NCI-H345 treated with DMSO at 0.1 percent for 48 hours (cell line): ENCODE results near the gene SLC2A6.

Experiments
- DNase-seq: peaks from one replicate; lab custom pipeline; 2025; ENCODE audit not compliant: unreplicated experiment; lab: John Stamatoyannopoulos, UW

SLC2A6 gene

DNA sequence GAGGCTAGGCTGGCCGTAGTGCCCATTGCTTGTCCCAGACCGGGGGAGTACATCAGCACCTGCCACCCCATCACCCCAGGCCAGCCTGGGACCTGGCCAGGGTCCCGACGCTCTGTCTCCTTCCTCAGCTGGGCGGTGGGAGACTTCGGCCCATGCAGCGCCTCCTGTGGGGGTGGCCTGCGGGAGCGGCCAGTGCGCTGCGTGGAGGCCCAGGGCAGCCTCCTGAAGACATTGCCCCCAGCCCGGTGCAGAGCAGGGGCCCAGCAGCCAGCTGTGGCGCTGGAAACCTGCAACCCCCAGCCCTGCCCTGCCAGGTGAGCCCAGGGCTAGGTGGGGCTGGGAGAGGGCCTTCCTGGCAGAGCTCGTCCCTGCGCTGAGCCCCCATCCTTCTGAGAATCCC lies 35.7 kb downstream of the SLC2A6 start:
- no peak for DNase-seq

DNA sequence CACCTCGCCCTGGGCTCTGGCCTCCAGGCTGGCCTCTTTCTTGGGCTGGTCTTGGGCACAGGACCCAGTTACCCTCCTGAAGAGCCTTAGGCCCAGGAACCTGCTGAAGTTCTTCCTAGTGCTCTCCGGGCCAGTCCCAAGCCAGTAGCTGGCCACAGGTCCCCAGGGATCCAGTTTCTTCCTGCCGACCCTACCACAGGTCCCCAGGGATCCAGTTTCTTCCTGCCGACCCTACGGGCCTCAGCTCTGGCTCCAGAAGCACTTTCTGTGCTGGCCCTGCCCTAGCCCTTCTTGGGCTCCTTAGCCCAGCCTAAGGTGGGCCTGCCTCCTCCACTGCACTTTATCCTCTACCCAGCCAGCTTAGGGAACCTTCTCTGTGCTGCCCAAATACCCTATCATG lies 37.3 kb downstream of the SLC2A6 start:
- no peak for DNase-seq

DNA sequence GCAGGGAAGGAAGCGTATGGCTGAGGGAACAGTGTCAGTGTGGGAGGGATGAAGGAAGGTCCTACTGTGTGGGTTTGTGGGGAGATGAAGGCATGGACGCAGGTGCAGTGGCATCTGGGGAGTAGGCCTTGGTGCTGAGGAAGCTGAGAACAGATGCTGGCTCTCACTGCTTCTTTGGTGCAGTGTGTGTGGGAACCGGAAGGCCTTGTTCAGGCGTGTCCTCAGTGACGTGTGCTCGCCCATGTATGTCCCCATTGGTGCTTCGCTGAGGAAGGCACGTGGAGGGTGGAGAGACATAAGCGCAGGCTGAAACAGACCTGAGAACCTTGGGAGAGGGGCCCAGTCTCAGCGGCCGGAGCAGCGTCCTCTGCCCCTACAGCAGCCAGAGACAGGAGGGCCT lies 38.0 kb downstream of the SLC2A6 start:
- DNase-seq = no peak

DNA sequence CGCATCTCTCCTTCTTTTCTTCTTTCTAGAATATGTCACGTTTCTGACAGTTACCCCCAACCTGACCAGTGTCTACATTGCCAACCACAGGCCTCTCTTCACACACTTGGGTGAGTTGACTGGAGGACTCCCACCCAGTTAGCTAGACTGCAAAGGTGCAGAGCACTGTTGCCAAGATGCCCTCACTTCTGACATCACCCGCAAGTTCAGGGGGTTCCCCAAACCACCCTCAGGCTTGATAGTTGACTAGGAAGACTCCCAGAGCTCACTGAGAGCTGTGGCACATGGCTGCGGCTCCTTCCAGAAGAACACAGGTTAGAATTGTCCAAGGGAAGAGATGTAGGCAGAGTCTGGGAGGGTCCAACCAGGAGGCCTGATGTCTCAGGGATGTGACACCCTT lies 39.6 kb downstream of the SLC2A6 start:
- DNase-seq = no peak

DNA sequence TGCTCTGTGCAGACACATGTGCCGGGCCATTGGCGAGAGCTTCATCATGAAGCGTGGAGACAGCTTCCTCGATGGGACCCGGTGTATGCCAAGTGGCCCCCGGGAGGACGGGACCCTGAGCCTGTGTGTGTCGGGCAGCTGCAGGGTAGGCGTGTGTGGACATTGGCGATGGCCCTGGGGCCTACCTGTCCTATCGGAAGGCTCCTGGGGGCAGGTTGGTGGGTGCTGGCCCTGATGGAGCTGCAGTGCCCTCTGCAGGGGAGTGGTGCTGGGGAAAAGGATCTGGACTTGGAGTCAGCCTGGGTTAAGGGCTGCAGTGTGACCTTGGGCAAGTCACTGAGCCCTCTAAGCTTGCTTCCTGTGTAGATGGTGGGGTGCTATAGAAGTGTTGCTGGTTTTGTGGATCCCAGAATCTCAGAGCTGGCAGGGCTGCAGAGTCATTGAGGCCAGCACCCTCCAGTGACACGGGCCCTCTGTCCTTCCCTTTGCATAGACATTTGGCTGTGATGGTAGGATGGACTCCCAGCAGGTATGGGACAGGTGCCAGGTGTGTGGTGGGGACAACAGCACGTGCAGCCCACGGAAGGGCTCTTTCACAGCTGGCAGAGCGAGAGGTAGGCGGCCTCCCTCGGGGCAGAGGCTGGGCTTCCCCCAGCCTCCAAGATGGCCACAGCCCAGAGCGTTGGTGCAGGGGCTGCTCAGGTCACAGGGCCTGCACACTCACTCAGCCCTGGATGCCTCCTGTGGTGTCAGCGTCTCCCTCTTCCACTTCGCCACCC lies 41.0 kb downstream of the SLC2A6 start:
- DNase-seq = no peak

DNA sequence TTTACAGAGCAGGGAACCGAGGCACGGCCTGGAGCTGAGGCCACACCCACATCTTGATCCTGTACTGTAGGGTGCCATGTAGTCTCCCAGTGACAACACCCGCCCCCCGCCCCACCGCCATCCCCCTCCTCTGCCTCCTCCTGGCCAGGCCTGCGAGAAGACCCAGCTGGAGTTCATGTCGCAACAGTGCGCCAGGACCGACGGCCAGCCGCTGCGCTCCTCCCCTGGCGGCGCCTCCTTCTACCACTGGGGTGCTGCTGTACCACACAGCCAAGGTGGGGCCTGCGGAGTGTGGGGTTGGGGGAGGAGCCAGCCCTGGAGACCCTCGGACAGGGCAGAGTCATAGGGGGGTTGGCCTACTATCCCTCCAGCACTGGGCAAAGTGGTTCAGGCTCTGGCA lies 42.2 kb downstream of the SLC2A6 start:
- no peak for DNase-seq

DNA sequence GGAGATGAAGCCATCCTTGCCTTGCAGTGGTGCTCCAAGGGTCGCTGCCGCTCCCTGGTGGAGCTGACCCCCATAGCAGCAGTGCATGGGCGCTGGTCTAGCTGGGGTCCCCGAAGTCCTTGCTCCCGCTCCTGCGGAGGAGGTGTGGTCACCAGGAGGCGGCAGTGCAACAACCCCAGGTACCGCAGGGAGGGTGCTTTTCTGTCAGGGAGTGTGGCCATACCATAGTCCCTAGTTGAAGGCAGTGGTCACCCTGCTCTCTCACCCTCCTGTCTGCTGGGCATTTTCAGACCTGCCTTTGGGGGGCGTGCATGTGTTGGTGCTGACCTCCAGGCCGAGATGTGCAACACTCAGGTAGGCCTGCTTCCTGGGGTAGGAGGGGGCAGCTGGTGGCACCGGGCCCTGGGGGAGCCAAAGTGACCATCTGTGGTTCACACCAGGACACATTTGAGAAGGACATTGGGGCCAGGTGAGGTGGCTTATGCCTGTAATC lies 45.5 kb downstream of the SLC2A6 start:
- no peak for DNase-seq

DNA sequence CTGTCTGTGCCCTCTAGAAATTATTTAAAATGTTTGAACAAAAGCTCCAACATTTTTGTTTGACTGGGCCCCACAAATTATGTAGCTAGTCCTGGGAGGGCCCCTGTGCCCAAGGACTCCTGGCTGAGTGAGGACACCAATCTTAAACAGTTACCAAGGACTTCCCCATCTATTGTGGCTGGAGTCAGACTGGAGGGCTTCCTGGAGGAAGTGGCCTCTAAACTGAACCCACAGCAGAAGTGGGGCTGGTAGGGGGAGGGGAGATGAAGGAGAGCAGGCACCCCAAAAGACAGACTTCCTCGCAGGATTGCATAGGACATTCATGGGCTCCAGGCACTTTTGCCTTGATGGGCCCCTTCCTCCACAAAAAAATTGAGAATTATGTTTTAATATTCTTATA lies 48.7 kb downstream of the SLC2A6 start:
- no peak for DNase-seq

DNA sequence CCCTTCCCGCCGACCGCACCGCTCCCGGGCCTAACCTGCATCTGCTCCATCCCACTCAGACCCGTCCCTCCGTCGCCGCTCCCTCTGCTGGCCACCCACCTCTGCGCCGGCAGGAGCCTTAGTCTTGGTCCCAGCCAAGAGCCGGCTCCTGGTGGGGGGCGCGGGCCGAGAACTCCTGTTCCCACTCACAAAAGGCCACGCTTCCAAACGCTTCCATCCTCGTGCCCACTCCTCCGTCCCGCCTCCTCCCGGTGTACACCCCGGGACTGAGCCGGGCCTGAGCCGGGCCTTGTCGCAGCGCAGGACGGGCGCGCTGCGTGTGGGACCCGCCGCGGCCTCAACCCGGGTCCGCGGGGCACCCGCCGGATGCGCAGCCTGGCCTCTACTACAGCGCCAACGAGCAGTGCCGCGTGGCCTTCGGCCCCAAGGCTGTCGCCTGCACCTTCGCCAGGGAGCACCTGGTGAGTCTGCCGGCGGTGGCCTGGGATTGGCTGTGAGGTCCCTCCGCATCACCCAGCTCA lies 49.2 kb downstream of the SLC2A6 start:
- no peak for DNase-seq

DNA sequence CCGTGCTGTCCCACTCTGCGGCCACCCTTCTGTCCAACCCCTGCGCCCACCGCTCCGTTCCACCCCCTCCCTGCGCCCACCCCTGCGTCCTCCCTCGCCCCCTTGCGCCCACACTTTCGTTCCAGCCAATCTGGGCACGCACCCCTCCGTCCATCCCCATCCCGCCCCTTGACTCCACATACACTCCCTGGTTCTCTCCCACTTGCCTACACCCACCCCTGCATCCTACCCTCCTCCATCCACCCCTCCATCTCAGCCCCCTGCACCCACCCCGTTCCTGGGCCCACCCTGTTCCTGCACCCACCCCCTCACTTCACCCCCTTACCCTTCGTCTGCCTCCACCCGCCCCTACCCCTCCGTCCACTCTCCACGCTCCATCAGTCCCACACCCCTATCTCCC lies 49.7 kb downstream of the SLC2A6 start:
- no peak for DNase-seq

DNA sequence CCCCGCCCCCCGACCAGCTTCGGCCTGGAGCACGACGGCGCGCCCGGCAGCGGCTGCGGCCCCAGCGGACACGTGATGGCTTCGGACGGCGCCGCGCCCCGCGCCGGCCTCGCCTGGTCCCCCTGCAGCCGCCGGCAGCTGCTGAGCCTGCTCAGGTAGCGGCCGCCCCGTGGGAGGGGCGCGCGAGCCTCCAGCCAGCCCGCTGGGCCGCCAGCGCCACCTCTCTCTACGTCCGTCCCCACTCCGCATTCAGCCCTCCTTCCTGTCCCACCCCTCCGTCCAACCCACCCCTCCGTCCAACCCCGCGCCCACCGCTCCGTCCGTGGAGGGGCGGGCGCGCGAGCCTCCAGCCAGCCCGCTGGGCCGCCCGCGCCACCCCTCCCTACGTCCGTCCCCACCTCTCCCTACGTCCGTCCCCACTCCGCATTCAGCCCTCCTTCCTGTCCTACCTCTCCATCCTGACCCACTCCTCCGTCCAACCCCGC lies 50.2 kb downstream of the SLC2A6 start:
- DNase-seq = no peak

DNA sequence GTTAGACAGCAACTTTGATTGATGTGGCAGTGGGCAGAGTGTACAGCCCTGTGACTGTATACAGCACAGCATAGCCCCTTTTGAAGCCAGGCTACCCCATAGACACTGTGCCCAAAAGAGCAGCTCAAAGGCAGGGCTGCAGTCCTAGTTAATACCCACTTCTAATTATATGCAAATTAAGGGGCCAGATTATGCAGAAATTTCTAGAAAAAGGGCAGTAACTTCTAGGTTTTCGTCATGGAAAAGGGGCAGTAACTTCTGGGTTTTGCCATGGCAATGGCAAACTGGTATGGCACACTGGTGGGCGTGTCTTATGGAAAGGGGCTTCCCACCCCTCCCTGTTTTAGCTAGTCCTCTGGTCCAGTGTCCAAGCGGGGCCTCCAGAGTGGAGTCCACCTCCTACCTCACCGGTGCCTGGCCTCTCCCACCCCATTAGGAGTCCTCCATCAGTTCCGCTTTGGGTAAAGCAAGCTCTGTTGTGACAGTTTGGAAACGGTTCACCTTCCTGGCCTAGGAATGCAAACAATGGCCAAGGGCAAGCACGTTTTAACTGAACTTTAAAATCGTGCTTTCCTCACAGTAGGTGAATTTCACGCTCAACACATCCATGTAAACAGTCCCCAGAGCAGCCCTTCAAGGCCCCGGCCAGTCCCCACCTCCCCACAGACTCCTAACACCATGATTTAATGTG lies 51.1 kb downstream of the SLC2A6 start:
- no peak for DNase-seq

DNA sequence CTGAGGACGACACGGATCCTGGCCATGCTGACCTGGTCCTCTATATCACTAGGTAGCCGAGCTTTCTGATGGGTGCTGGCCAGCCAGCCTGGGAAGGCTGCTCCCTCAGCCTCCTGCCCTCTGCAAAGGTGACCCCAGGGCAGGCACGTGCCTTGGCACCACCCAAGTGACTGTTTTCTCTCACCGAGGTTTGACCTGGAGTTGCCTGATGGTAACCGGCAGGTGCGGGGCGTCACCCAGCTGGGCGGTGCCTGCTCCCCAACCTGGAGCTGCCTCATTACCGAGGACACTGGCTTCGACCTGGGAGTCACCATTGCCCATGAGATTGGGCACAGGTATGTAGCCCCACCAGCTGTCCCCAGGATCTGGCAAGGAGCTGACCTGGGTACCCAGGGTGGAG lies 52.9 kb downstream of the SLC2A6 start:
- no peak for DNase-seq

DNA sequence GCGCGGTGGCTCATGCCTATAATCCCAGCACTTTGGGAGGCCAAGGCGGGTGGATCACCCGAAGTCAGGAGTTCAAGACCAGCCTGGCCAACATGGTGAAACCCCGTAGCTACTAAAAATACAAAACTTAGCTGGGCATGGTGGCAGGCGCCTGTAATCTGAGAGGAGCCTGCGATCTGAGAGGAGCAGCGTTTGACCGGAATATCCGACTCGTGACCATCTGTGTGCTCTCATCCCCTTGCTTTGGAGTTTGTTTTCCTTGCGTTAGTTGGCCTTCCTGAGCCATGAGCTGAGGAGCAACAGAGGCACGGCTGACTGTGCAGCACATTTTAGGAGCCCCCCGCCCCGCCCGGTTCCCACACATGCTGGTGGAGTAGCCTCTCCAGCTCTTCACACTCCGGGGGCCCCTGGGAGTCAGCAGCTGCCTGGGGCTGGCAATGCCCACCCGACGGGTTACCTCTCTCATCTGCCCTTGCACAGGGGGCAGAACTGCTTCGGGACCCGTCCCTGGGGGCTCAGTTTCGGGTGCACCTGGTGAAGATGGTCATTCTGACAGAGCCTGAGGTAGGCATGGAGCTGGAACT lies 53.8 kb downstream of the SLC2A6 start:
- no peak for DNase-seq

DNA sequence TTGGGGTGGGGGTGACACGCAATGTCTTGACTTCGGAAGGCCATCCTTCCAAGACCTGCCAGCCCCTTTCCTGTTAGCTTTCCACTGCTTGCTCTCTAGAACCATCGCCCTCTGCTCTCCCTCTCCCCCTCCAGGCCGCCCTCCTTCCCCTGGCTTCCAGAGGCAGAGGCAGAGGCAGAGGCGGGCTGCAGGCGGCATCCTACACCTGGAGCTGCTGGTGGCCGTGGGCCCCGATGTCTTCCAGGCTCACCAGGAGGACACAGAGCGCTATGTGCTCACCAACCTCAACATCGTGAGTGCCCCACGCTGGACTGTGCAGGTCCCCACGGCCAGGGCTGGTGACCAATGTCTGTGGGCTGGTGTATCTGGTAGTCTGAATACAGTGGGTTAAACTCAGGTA lies 54.7 kb downstream of the SLC2A6 start:
- no peak for DNase-seq

DNA sequence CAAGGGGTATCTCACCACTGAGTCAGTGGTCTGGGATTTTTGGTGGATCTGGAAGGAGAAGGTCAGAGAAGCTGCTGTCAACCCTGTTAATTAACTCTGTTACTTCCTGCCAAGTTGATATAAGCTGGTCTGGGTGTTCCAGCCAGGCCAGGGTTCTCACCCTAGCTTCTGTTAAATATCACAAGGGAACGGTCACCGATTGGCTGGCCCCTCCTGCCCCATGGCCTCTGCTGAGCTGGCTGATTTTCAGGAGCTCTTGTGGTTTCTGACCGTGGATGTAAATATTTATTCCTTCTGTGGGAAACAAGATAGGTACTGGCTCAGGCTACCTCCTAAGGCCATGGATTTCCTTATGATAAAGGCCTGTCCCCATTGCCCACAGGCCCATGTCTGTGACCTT lies 55.7 kb downstream of the SLC2A6 start:
- no peak for DNase-seq

DNA sequence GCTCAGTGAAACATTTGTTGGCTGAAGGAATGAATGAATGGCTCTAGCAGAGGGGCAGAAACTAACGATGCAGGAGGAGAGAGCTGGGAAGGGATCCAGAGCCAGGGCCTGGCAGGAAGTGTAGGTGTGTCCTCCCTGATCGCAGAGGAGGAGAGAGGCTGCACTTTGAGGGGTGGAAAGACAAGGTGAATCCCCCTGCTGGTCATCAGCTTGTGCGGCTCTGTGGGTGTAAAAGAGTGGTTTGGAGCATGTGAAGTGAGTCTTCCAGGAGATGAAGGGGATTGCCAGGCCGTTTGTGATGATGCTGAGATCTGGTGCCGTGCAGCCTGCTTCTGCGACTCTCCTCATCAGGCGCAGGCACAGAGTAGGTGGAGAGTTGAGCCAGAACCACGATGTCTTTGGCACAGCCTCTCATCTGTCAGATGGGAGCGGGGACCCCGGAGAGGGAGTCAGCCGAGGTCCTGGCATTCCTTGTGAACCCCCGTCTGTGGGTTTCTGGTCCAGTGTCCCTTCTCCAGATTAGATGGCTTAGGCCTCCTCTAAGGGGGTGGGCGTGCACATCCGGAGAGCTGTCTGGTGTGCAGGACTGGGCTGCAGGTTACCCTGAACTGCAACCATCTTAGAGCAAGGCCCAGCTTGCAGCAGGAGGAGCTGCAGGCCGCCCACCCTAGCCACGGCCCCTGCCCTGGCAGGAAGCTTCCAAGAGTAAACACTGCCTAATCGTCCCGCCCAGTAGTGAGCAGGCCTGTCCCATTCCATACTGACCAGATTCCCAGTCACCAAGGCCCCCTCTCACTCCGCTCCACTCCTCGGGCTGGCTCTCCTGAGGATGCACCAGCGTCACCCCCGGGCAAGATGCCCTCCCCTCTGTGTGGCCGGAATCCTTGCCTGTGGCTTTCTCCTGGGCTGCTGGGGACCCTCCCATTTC lies 57.0 kb downstream of the SLC2A6 start, which contains the start of gene ADAMTS13:
Gene ADAMTS13, plus strand, starts transcription at position 753 of the 928 bp plus-strand sequence. Its CDS starts 77 bp downstream, at position 830.
- no peak for DNase-seq
